Urinary bladder (tissue), 4 donors: ENCODE data around the gene TTC9C. TPM values are rescaled to one million over a fixed set of nuclear protein-coding genes. Genes with fewer than 3 reads are reported as not detected.
A peak's percentile ranks its signal among the peaks of the same experiment; 100 is the strongest.
"Not testable (repeated sequence)": the region's sequence is repeated elsewhere in the genome, so short reads cannot be mapped to it uniquely, and the experiment has no call there.

ENCODE experiments used
- DNase-seq: peaks from one replicate; pipeline ENCODE4 v3.0.0-alpha.2; 2015; ENCODE audit errors: extremely low spot score
- H3K27ac ChIP-seq: one replicate; pipeline ENCODE4 v1.5.1; 2013; ENCODE audit warnings: low read depth, mild to moderate bottlenecking, moderate library complexity
- H3K36me3 ChIP-seq: one replicate; pipeline ENCODE4 v1.6.1; 2013; ENCODE audit warnings: mild to moderate bottlenecking, moderate library complexity; ENCODE audit not compliant: insufficient read depth
- H3K4me1 ChIP-seq: one replicate; pipeline ENCODE4 v1.6.1; 2013; ENCODE audit warnings: mild to moderate bottlenecking, moderate library complexity; ENCODE audit not compliant: insufficient read depth
- H3K4me3 ChIP-seq: one replicate; pipeline ENCODE4 v1.5.1; 2013; ENCODE audit warnings: low read depth, low read length
- WGBS: extraction: QIAGEN DNeasy Blood & Tissue Kit; methylation state at CpG from one replicate; pipeline ENCODE4 v1.1.7; 2013; 5-methylcytosine and 5-hydroxymethylcytosine counted together
- polyA plus RNA-seq: library from polyadenylated mRNA; stranded (reverse); fragments of 200-250 nt; gene quantifications from one replicate; pipeline ENCODE4 v1.2.3, GENCODE V29; 2013
- total RNA-seq: library from RNA; depleted of rRNA; stranded (reverse); fragments of >200 nt; gene quantifications from one replicate; pipeline ENCODE4 v1.2.3, GENCODE V29; 2014
- donor health status: healthy with polysubstance abuse.
- donor health status: healthy.

The TTC9C gene
- total and polyA plus RNA-seq, 2 donors, result 27.3 to 35.6 TPM

DNA sequence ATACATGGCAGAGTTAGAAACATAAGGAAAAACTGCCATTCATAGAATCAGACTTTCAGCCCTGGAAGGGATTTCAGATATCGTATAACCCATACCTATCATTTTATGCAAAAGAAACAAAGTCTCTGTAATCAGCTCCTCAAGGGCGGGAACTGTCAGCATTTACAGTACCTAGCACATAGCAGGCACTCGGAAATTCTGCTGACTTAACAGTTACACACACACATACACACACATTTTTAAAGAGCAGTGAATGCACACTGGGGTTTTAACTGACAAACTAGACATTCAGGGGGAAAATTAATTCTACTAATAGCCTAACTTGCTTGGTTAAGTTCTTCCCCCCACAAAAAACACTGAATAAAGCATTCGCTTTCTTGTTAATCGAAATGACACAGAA is 12.1 kb upstream of the TTC9C start:
- H3K4me3 ChIP-seq, result no peak overlapping the region
- H3K27ac ChIP-seq, result no peak overlapping the region
- H3K4me1 ChIP-seq, result no peaks in the 10 kb centered on the region
- peaks cover 22% of the 10 kb centered on the region for H3K36me3 ChIP-seq
- 89% methylated on average over 5 of the region's 5 CpGs for WGBS
- no peak for DNase-seq

DNA sequence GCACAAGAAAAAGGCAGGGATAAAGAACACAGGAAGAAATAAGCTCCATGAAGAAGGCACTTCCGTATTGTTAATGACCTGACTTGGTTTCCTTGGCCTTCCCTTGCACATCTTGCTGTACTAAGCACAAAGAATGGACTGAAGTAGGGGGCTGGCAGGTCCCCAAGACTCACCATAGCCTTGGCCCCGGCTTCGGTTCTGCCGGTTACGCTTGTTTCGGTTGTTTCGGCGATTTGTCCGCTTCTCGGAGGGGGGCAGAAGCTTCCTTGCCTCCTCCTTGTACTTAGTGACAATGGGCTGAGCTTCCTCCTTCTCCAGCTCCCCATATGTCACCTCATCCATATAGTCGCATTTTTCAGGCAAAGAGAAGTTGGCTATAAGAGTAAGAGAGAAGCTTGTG is 11.5 kb upstream of the TTC9C start:
- 95% methylated on average over 11 of the region's 11 CpGs for WGBS
- no peak overlapping the region for H3K4me3 ChIP-seq
- no peak overlapping the region for H3K27ac ChIP-seq
- no peaks in the 10 kb centered on the region for H3K4me1 ChIP-seq
- H3K36me3 ChIP-seq, result peaks cover 22% of the 10 kb centered on the region
- DNase-seq, result no peak

DNA sequence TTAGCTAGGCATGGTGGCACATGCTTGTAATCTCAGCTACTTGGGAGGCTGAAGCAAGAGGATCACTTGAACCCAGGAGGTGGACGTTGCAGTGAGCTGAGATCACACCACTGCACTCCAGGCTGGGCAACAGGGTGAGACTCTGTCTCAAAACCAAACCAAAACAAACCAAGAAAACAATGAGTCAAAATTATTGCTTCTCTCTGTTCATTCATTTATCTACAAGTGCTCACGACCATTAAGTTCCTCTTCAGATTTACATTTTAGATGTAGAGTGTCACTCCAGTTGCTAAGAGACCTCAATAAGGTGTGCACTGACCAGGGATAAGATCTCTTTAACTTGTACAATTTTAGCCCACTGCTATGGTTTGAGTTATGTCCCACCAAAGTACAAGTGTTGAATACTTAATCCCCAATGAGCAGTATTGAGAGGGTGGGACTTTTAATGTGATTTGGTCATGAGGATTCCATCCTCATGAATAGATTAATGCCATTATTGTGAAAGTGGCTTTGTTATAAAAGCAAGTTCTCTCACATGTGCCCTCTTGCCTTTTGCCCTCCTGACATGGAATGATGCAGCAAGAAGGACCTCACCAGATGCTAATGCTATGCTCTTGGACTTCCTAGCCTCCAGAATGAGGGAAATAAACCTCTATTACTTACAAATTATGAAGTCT is 8.8 kb upstream of the TTC9C start:
- Histone ChIP-seq H3K4me3 (no peak overlapping the region), H3K27ac (no peak overlapping the region), H3K36me3 (peaks cover 27% of the 10 kb centered on the region)

DNA sequence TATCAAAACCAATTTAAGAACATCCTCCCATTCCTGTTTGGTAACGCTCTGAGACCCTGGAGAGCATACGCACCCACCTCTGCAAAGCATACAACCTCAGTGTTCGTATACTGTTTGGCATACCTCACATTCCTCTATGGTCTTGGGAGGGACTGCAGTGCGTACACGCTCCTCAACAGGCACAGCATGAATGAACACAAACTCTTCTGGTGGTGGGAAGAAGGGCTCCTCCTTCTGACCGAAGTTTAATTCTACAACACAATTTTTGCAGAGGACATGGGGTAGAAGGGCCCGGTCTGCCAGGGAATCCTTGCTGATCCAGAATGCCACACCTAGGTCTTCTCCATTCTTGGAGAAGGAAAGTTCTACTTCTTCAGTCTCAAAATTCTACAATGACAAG is 6.3 kb upstream of the TTC9C start:
- H3K4me3 ChIP-seq, result no peak overlapping the region
- DNase-seq, result no peak
- peaks cover 4% of the 10 kb centered on the region for H3K4me1 ChIP-seq
- 66% methylated on average over 7 of the region's 7 CpGs for WGBS
- peaks cover 20% of the 10 kb centered on the region for H3K36me3 ChIP-seq
- H3K27ac ChIP-seq, result no peak overlapping the region

More for the DNA sequence above, 8.8 kb upstream of the TTC9C start:
- peaks cover 4% of the 10 kb centered on the region for H3K4me1 ChIP-seq
- 78% methylated on average over 2 of the region's 2 CpGs for WGBS
- no peak for DNase-seq

DNA sequence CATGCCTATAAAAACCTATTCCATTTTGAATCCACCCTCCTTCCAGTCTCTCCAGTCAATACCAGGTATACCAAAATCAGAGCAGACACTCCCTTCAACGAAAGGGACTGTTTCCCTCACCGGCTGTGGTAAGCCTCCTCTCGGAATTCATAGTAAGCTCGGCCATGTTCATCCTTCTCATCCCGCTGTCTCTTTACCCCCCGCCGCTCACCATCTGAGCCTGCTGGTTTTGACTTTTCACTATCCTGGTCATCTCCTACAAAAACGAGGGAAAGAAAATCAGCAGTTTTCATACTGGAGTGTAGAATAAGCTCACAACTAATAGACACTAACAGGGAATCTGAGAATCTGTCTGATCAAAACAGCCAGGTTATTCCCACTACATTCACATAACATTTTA is 4.1 kb upstream of the TTC9C start:
- H3K4me1 ChIP-seq, result peaks cover 4% of the 10 kb centered on the region
- WGBS, result 42% methylated on average over 8 of the region's 8 CpGs
- H3K27ac ChIP-seq, result no peak overlapping the region
- H3K4me3 ChIP-seq, result no peak overlapping the region
- peaks cover 17% of the 10 kb centered on the region for H3K36me3 ChIP-seq
- no peak for DNase-seq

DNA sequence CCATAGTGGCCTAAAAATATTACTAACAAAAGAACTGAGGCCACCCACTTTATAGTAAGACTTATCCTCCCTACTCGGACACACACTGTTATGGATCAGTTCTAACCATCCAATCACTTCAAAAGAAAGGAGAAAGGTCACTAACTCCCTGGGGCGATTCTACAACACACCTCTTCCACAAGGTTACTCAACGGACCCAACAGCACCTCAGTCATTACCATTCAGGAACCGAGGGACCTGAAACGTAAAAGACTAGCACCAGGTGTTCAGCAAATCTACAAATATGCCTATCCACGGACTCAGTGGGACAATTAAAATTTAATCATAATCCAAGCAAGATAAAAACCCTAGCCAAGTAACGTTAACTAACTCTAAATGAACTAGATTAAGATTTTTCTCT is 2.6 kb upstream of the TTC9C start:
- H3K4me3 ChIP-seq, result peak overlapping the region; percentile 93
- no peak overlapping the region for H3K27ac ChIP-seq
- peaks cover 4% of the 10 kb centered on the region for H3K4me1 ChIP-seq
- WGBS, result under 1% methylated on average over 7 of the region's 7 CpGs
- peaks cover 10% of the 10 kb centered on the region for H3K36me3 ChIP-seq
- DNase-seq, result no peak

DNA sequence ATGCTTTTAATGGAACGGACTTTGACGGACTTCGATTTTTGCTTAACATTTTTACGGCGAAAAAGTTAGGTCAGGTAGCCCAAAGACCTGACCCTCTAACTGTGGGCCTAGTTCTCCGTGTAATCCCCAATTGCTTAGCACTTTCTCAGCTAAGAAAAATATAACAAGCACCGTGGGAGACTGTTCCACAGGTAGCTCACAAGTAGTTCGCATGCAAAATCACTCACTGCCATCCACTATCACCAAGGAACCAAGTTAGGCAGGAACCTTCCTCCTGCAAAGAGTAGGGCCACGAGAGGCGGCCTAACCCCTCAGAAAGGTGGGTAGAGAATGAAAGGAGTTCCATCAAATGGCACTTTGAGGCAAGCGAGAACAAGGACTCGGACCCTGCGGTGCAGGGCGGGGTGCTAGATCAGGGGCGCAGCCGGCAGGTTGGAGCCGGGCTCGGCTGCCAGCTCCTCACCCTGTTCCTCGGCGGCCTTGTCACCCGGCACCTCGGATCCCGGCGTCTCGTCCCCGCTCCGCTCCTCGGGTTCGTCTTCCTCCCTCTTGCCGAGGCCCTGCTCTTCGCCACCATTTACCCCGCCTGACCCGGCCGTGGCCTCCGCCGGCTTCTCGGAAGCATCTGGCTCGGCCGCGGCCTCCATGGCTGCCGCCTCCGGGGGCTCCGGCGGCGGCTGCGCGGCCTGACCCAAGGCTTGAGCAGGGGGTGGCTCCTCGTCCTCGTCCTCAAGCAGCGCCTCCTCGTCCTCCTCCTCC is 2.0 kb upstream of the TTC9C start:
- no peak for DNase-seq
- Histone ChIP-seq H3K36me3 (peaks cover 7% of the 10 kb centered on the region), H3K4me3 (peak overlapping the region; percentile 93), H3K27ac (peak overlapping the region; percentile 92), H3K4me1 (peaks cover 4% of the 10 kb centered on the region)
- under 1% methylated on average over 51 of the region's 51 CpGs for WGBS

DNA sequence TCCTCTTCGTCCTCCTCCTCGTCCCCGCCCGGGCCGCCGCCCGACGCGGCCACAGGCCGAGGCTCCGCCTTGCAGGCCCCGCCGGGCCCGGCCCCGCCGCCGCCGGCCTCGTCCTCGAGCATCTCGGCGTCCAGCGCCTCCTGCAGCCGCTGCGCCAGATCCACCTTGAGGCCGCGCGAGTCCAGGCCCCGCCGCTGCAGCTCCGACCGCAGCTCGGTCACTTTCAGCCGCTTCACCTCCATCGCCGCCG is 1.4 kb upstream of the TTC9C start:
- Histone ChIP-seq H3K4me1 (peaks cover 4% of the 10 kb centered on the region), H3K4me3 (peak overlapping the region; percentile 93)
- under 1% methylated on average over 37 of the region's 37 CpGs for WGBS

DNA sequence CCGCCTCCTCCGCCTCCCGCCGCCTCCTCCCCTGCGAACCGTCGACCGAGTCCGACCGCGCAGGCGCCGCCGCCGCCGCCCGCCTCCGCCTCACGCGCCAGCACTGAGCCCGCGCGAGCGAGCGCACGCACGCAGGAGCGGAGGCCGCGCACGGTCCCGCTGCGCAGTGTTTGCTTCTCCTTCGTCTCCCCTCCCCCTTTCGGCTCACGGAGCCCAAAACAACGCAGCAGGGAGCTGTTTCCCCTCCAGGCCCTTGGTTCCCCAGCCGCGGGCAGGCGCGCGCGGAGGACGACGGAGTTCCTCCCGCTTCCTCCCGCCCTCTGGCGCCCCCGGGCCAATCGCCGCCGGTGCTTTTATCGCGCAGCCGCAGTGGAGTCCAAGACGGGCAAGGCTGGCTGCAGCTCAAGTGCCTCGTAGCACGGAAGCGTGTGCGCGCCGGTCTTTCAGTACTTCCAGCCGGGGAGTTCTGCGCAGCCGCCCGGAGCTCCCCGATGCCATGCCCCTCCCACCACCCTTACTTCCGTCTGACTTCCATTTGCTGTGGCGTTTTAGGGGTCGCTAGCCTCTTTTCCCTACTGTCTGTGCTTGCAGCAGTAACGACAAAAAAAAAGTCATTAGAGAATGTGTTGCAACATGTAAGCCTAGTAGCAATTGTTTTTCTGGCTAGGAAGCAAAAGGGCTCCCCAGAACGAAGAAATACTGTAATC is 968 bp upstream of the TTC9C start, which contains the start of gene HNRNPUL2:
Gene HNRNPUL2 (minus strand): TSS at position 293 of the 707 bp plus-strand sequence. CDS start 301 bp downstream, outside the sequence.
- under 1% methylated on average over 72 of the region's 72 CpGs for WGBS
- Histone ChIP-seq H3K27ac (peak within 1 kb of the TSS; percentile 92), H3K4me1 (peaks cover 4% of the 10 kb centered on the region), H3K4me3 (peak within 1 kb of the TSS; percentile 93), H3K36me3 (peaks cover 6% of the 10 kb centered on the region)
- DNase-seq, result peak; percentile 98

More for the DNA sequence above, 1.4 kb upstream of the TTC9C start:
- H3K27ac ChIP-seq, result peak overlapping the region; percentile 92
- DNase-seq, result no peak
- H3K36me3 ChIP-seq, result peaks cover 9% of the 10 kb centered on the region

DNA sequence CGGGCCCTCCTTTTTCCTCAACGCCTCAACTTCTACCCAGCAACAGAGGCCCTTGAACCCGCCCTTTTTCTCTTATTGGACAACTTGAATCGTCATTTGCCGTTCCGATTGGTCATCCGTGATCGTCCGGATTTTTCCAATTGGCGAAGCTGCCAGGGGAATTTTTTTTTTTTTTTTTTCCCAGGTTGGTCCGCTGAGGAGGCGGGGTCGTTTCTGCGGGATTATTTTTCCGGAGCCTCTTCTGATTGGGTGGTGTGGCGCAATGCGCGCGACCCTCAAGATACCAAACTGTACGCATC is 465 bp upstream of the TTC9C start:
- peak overlapping the region; percentile 69 for H3K27ac ChIP-seq
- under 1% methylated on average over 20 of the region's 20 CpGs for WGBS
- peak; percentile 99 for DNase-seq
- H3K36me3 ChIP-seq, result peaks cover 4% of the 10 kb centered on the region
- H3K4me1 ChIP-seq, result peaks cover 4% of the 10 kb centered on the region
- peak overlapping the region; percentile 62 for H3K4me3 ChIP-seq

DNA sequence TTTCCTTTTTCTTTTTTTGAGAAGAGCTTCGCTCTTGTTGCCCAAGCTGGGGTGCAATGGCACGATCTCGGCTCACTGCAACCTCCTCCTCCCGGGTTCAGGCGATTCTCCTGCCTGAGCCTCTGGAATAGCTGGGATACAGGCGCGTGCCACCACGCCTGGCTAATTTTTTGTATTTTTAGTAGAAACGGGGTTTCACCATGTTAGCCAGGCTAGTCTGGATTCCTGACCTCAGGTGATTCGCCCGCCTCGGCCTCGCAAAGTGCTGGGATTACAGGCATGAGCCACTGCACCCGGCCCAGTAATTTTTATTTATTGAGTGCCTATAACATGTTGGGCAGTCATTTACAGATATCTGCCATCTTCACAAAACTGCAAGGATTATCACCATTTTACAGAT is 1.8 kb downstream of the TTC9C start:
- not testable (repeated sequence) for H3K4me3 ChIP-seq, H3K27ac ChIP-seq, H3K36me3 ChIP-seq, H3K4me1 ChIP-seq, DNase-seq
- WGBS, result 70% methylated on average over 14 of the region's 14 CpGs

DNA sequence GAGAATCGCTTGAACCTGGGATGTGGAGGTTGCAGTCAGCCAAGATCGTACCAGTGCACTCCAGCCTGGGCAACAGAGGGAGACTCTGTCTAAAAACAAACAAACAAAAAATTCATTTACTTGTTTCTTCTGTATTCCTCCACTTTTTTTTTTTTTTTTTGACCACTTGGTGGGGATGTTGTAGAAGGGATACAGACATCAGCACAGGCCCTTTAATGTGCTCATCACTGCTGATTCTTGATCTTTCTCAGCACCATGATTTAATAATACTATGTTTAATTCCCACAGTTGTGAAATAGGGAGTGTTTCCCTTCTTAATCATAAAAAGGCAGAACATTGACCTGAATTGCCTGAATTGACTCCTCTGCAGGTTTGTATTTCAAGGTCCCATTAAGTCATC is 4.5 kb downstream of the TTC9C start:
- no peak overlapping the region for H3K4me3 ChIP-seq
- H3K27ac ChIP-seq, result no peak overlapping the region
- WGBS, result 75% methylated on average over 2 of the region's 2 CpGs
- H3K4me1 ChIP-seq, result no peaks in the 10 kb centered on the region
- DNase-seq, result no peak
- peaks cover 5% of the 10 kb centered on the region for H3K36me3 ChIP-seq

DNA sequence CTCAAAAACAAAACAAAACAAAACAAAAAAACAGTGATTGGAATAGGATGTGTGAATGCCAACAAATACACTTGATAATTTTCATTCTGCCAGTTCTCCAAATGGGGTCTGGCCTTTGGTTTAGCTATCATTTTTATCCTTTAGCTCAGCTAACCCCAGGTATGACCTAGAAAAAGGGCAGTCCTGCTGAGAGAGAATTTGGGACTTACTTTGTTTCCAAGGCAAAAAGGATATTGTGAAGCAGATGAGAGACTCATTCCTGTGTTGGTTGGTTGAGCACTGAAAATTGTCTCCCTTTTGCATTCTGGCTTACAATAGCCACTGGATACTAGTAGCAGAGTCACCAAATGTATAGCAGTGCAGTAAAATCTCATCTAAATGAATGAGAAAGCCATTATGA is 8.9 kb downstream of the TTC9C start:
- no peak for DNase-seq
- Histone ChIP-seq H3K4me3 (no peak overlapping the region), H3K27ac (no peak overlapping the region), H3K36me3 (peaks cover 6% of the 10 kb centered on the region), H3K4me1 (no peaks in the 10 kb centered on the region)
